ENCODE results near the gene OASL.
A peak's percentile ranks its signal among the peaks of the same experiment; 100 is the strongest.

OASL gene

DNA sequence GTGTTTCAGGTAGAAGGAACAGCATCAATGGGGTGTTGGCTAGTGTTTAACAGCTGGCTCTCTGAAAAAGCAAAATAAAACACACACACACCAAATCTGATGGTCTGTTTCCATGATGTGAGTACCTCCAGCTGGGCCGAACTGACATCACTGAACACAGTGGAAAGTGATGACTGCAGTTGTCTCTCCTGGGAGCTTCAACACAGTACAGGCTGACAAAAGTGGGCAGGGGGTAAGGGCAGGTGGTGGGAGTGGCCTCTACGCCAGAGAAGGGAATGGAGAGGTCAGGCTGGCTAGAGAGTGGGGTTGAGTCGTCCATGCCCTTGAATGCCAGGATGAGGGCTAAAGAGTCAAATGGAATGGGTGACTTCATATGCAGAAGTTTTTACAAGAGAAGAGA lies 68.7 kb downstream of the OASL start:
- H3K9me3 ChIP-seq (ENCODE audit: control insufficient read depth, insufficient read depth, low read depth, low read length), result no peaks in the 10 kb centered on the region
- ChIA-PET CTCF (interaction anchor here (1.2 to 2.0 kb wide), 2 partner anchors 11 to 387 kb away, joined by 3 to 6 read pairs; no protein-coding TSS in a partner anchor), POLR2A (no interaction called here)
- TF ChIP-seq ZNF837 (tag by site-specific recombination; IDR thresholded peaks at IDR 0.05) (no peak), ZBTB21 (tag by site-specific recombination; IDR thresholded peaks at IDR 0.05) (peak; percentile 49; the same call in 1 of the 2 replicates), ZNF335 (tag by site-specific recombination; conservative IDR thresholded peaks at IDR 0.05) (no peak), GLIS1 (tag by site-specific recombination; IDR thresholded peaks at IDR 0.05) (peak; percentile 48; the same call in 1 of the 2 replicates), ZIC2 (tag by site-specific recombination; IDR thresholded peaks at IDR 0.05) (peak; percentile 56)
- no peaks in the 10 kb centered on the region for H3K36me3 ChIP-seq (ENCODE audit: control insufficient read depth in 2 of 2, insufficient read depth in 1 of 2, low read length in 2 of 2)
- H3K4me1 ChIP-seq (ENCODE audit: control insufficient read depth, insufficient read depth, low read length), result no peaks in the 10 kb centered on the region
- no peak overlapping the region for H3K4me3 ChIP-seq (ENCODE audit: low read depth, low read length)
- no peak overlapping the region for H3K27ac ChIP-seq (ENCODE audit: extremely low read depth, low read depth, low read length)

All from HEK293 (cell line).